H1 (cell line): ENCODE data around the gene CD248. TPM values are rescaled to one million over a fixed set of nuclear protein-coding genes. Genes with fewer than 3 reads are reported as not detected.

Experiments
- CTCF ChIA-PET: fragments of 300-600 bp; sonication (Branson Sonifier 250); formaldehyde crosslinking; loops from one replicate; lab custom pipeline; 2021; ENCODE audit not compliant: partially characterized antibody; lab: Charles Lee
- POLR2A ChIA-PET: fragments of 300-600 bp; sonication (Branson Sonifier 250); formaldehyde crosslinking; loops from one replicate; lab custom pipeline; 2021; ENCODE audit warnings: inconsistent platforms; ENCODE audit not compliant: partially characterized antibody; lab: Charles Lee
- DNase-seq, 2 experiments: peaks; one replicate each; pipeline versions ENCODE4 v3.0.0 to v3.0.0-alpha.2; 2010 to 2022; ENCODE audit warnings: low spot score in 2 of 2, low read depth in 1 of 2, mixed read lengths in 1 of 2
- FAIRE-seq: peaks from 2 replicates; lab custom pipeline; 2011; peaks lifted over from hg19 to GRCh38; lab: Jason Lieb, UNC
- H2AFZ ChIP-seq: 2 replicates; pipeline ENCODE4 v1.8.1; 2012; ENCODE audit warnings: low read length, inconsistent platforms
- H2AK5ac ChIP-seq: 2 replicates; pipeline ENCODE4 v1.6.1; 2013; ENCODE audit warnings: low read depth, low read length
- H2BK120ac ChIP-seq: replicated peaks from 2 replicates; pipeline ENCODE3; 2013; ENCODE audit warnings: low read depth, low read length, inconsistent platforms
- H2BK12ac ChIP-seq: 2 replicates; pipeline ENCODE4 v1.6.1; 2013; ENCODE audit warnings: low read depth, low read length
- H2BK15ac ChIP-seq: 2 replicates; pipeline ENCODE4 v1.6.1; 2013; ENCODE audit warnings: low read length
- H2BK20ac ChIP-seq: 2 replicates; pipeline ENCODE4 v1.6.1; 2013; ENCODE audit warnings: low read length
- H2BK5ac ChIP-seq: 2 replicates; pipeline ENCODE4 v1.6.1; 2013; ENCODE audit warnings: low read depth, low read length
- H3K14ac ChIP-seq: 2 replicates; pipeline ENCODE4 v1.6.1; 2013; ENCODE audit warnings: inconsistent platforms; ENCODE audit not compliant: insufficient read length
- H3K18ac ChIP-seq: 2 replicates; pipeline ENCODE4 v1.6.1; 2013; ENCODE audit warnings: low read length; ENCODE audit errors: extremely low read depth
- H3K23ac ChIP-seq: 2 replicates; pipeline ENCODE4 v1.6.1; 2013; ENCODE audit warnings: inconsistent platforms; ENCODE audit not compliant: insufficient read length
- H3K23me2 ChIP-seq: 2 replicates; pipeline ENCODE4 v1.6.1; 2013; ENCODE audit warnings: low read depth, low read length
- H3K27ac ChIP-seq: 2 replicates; pipeline ENCODE4 v1.6.1; 2011; ENCODE audit warnings: low read depth, low read length, inconsistent platforms
- H3K27me3 ChIP-seq, 4 experiments: replicated peaks in 1 of 4; 1 replicate in 1 of 4; 2 replicates in 3 of 4; pipeline versions ENCODE4 v1.6.1 to v1.8.1; 2011 to 2013; ENCODE audit warnings: low read length in 3 of 4, mild to moderate bottlenecking in 3 of 4, inconsistent platforms in 2 of 4, mixed read lengths in 2 of 4, moderate library complexity in 1 of 4; ENCODE audit not compliant: control insufficient read depth in 3 of 4, insufficient read depth in 3 of 4; ENCODE audit errors: extremely low read depth in 1 of 4
- H3K36me3 ChIP-seq, 4 experiments: 2 replicates each; pipeline versions ENCODE4 v1.6.1 to v1.8.1; 2011 to 2013; ENCODE audit warnings: mild to moderate bottlenecking in 4 of 4, low read length in 3 of 4, moderate library complexity in 2 of 4, control low read depth in 1 of 4, inconsistent platforms in 1 of 4; ENCODE audit not compliant: insufficient read depth in 4 of 4, control insufficient read depth in 2 of 4
- H3K4ac ChIP-seq: replicated peaks from 2 replicates; pipeline ENCODE3; 2013; ENCODE audit warnings: low read length, low read depth, mixed read lengths, inconsistent platforms; ENCODE audit not compliant: insufficient read length
- H3K4me1 ChIP-seq, 4 experiments: replicated peaks in 1 of 4; 1 replicate in 1 of 4; 2 replicates in 3 of 4; pipeline versions ENCODE4 v1.6.1 to v1.8.1; 2011 to 2013; ENCODE audit warnings: low read length in 3 of 4, inconsistent platforms in 2 of 4, mixed read lengths in 1 of 4; ENCODE audit not compliant: insufficient read depth in 4 of 4, control insufficient read depth in 3 of 4
- H3K4me2 ChIP-seq, 2 experiments: 2 replicates each; pipeline versions ENCODE4 v1.6.1 to v1.8.1; 2011 to 2013; ENCODE audit warnings: low read depth in 2 of 2, low read length in 2 of 2, control low read depth in 1 of 2, inconsistent platforms in 1 of 2, mild to moderate bottlenecking in 1 of 2; ENCODE audit not compliant: insufficient read depth in 1 of 2
- H3K4me3 ChIP-seq, 4 experiments: fragments of 200-600, 300-600 bp in 1 of 4; sonication (generic), shearing (Covaris generic), sonication (Bioruptor Twin) in 1 of 4; 2 replicates each; pipeline versions ENCODE4 v1.5.1 to v1.8.1; 2011 to 2016; ENCODE audit warnings: low read length in 4 of 4, low read depth in 3 of 4, control low read depth in 2 of 4, inconsistent platforms in 2 of 4, mild to moderate bottlenecking in 2 of 4, mixed read lengths in 1 of 4, moderate library complexity in 1 of 4; ENCODE audit not compliant: insufficient read depth in 2 of 4; ENCODE audit errors: extremely low read depth in 1 of 4
- H3K56ac ChIP-seq: replicated peaks from 2 replicates; pipeline ENCODE3; 2013; ENCODE audit warnings: low read depth, mild to moderate bottlenecking, mixed read lengths, low read length, inconsistent platforms; ENCODE audit not compliant: insufficient read length
- H3K79me1 ChIP-seq: 2 replicates; pipeline ENCODE4 v1.6.1; 2013; ENCODE audit warnings: low read depth, low read length, control low read depth
- H3K79me2 ChIP-seq, 2 experiments: 2 replicates each; pipeline versions ENCODE4 v1.6.1 to v1.8.1; 2012 to 2013; ENCODE audit warnings: low read length in 2 of 2, mild to moderate bottlenecking in 2 of 2, inconsistent platforms in 1 of 2; ENCODE audit not compliant: insufficient read depth in 2 of 2, control insufficient read depth in 1 of 2
- H3K9ac ChIP-seq, 4 experiments: replicated peaks in 1 of 4; 1 replicate in 1 of 4; 2 replicates in 3 of 4; pipeline versions ENCODE4 v1.6.1 to v1.8.1; 2011 to 2013; ENCODE audit warnings: low read depth in 3 of 4, low read length in 3 of 4, control low read depth in 2 of 4, mild to moderate bottlenecking in 2 of 4, moderate library complexity in 2 of 4, inconsistent platforms in 1 of 4; ENCODE audit errors: extremely low read depth in 1 of 4
- H3K9me3 ChIP-seq, 2 experiments: 2 replicates each; pipeline versions ENCODE4 v1.6.1 to v1.8.1; 2012 to 2013; ENCODE audit warnings: mild to moderate bottlenecking in 2 of 2, moderate library complexity in 2 of 2, control low read depth in 1 of 2, inconsistent platforms in 1 of 2, low read depth in 1 of 2, low read length in 1 of 2, mixed read lengths in 1 of 2; ENCODE audit not compliant: insufficient read depth in 2 of 2
- H4K20me1 ChIP-seq, 2 experiments: replicated peaks in 1 of 2; 2 replicates each; pipeline versions ENCODE3 to v1.8.1; 2011 to 2013; ENCODE audit warnings: inconsistent platforms in 2 of 2, low read length in 2 of 2, mild to moderate bottlenecking in 1 of 2; ENCODE audit not compliant: insufficient read depth in 2 of 2, control insufficient read depth in 1 of 2
- H4K5ac ChIP-seq: 2 replicates; pipeline ENCODE4 v1.6.1; 2013; ENCODE audit warnings: low read length, low read depth, mixed read lengths, inconsistent platforms; ENCODE audit not compliant: insufficient read length
- H4K8ac ChIP-seq: 2 replicates; pipeline ENCODE4 v1.8.0; 2013; ENCODE audit warnings: mild to moderate bottlenecking, moderate library complexity, low read length, inconsistent platforms; ENCODE audit not compliant: insufficient read depth; ENCODE audit errors: extremely low read depth
- H4K91ac ChIP-seq: replicated peaks from 2 replicates; pipeline ENCODE3; 2013; ENCODE audit warnings: low read length, mixed read lengths, inconsistent platforms; ENCODE audit not compliant: insufficient read length
- MAX ChIP-seq: IDR thresholded peaks from 2 replicates; pipeline ENCODE4 v1.6.1; 2012; ENCODE audit warnings: inconsistent platforms
- NRF1 ChIP-seq: IDR thresholded peaks from 2 replicates; pipeline ENCODE4 v1.6.1; 2011; ENCODE audit warnings: mild to moderate bottlenecking, low read depth, low read length, improper control_type of control experiment
- POLR2AphosphoS5 ChIP-seq: IDR thresholded peaks from 2 replicates; pipeline ENCODE4 v1.6.1; 2011; ENCODE audit warnings: low read depth, low read length
- RBBP5 ChIP-seq: IDR thresholded peaks from 2 replicates; pipeline ENCODE4 v1.7.1; 2012; ENCODE audit warnings: low read depth, mild to moderate bottlenecking, inconsistent platforms, low read length, moderate library complexity, borderline replicate concordance
- RNF2 ChIP-seq: fragments of 200-900, 300-1000 bp; sonication (generic); IDR thresholded peaks from 2 replicates; pipeline ENCODE4 v1.7.1; 2016; ENCODE audit warnings: borderline replicate concordance, low read depth, mild to moderate bottlenecking, antibody characterized with exemption, low read length; ENCODE audit not compliant: poor library complexity, severe bottlenecking; ENCODE audit errors: missing control alignments
- SIN3A ChIP-seq, 2 experiments: IDR thresholded peaks in 1 of 2; conservative IDR thresholded peaks in 1 of 2; 2 replicates each; pipeline ENCODE4 v1.6.1; 2011 to 2012; ENCODE audit warnings: low read length in 2 of 2, improper control_type of control experiment in 1 of 2, low read depth in 1 of 2, mild to moderate bottlenecking in 1 of 2
- TAF1 ChIP-seq: IDR thresholded peaks from 2 replicates; pipeline ENCODE4 v1.6.1; 2011; ENCODE audit warnings: mild to moderate bottlenecking, low read depth, low read length
- TBP ChIP-seq: IDR thresholded peaks from 2 replicates; pipeline ENCODE4 v1.6.1; 2011; ENCODE audit warnings: low read depth, low read length, improper control_type of control experiment
- YY1 ChIP-seq: IDR thresholded peaks from 2 replicates; pipeline ENCODE4 v1.6.1; 2011; ENCODE audit warnings: low read depth, mild to moderate bottlenecking, low read length
- WGBS, 2 experiments: shearing (Covaris generic) in 1 of 2; methylation state at CpG; one replicate each; pipeline versions ENCODE4 v1.1.6 to v1.1.7; 2013 to 2015; ENCODE audit warnings: low lambda C conversion rate in 2 of 2, mixed read lengths in 2 of 2, inconsistent platforms in 1 of 2, low coverage in 1 of 2, missing lambda C conversion rate in 1 of 2; ENCODE audit not compliant: insufficient replicate concordance in 2 of 2, insufficient coverage in 1 of 2, insufficient read length in 1 of 2; ENCODE audit errors: extremely low coverage in 1 of 2, missing lambda C conversion rate in 1 of 2; 5-methylcytosine and 5-hydroxymethylcytosine counted together
- polyA plus RNA-seq, 7 experiments: library from polyadenylated mRNA; depleted of rRNA in 3 of 7; stranded (reverse) in 5 of 7; unstranded in 2 of 7; fragments of >200 nt in 5 of 7; fragments of 200-250 nt in 2 of 7; gene quantifications; 1 replicate in 5 of 7; 2 replicates in 1 of 7; 4 replicates in 1 of 7; pipeline versions ENCODE4 v1.2.1 to v1.2.3, GENCODE V29; 2011 to 2013; ENCODE audit warnings: missing spikeins in 2 of 7, mixed read lengths in 2 of 7
- total RNA-seq: library from RNA; stranded (reverse); fragmentation: NEBNext Ultra II Directional; extraction: Animal tissue kit (Norgen Biotek cat#: 25700); gene quantifications from 2 replicates; pipeline ENCODE4 v1.2.1, GENCODE V29; 2021

Gene CD248
- total and polyA plus RNA-seq, 2 of the 8 experiments (the other 6 are each of a cell fraction or from before 2014, with no cell fraction given) = 2.7 to 3.9 TPM

- Histone ChIP-seq H3K23ac (no peak within 1 kb of the TSS), H2BK12ac (no peak within 1 kb of the TSS), H3K18ac (peak within 1 kb of the TSS; percentile 95), H4K20me1 (peaks cover 5 to 15% of the 10 kb centered on the region in 2 experiments), H2AK5ac (no peak within 1 kb of the TSS), H2AFZ (no peak within 1 kb of the TSS), H3K56ac (peak within 1 kb of the TSS; percentile 95), H2BK120ac (no peak within 1 kb of the TSS), H3K14ac (no peak within 1 kb of the TSS), H3K79me2 (peaks cover 0 to 13% of the 10 kb centered on the region in 2 experiments; a peak in 2 of 4 replicates), H3K4me2 (peak within 1 kb of the TSS; percentile 88 to 96), H4K8ac (peak within 1 kb of the TSS; percentile 97), H3K79me1 (peaks cover 6% of the 10 kb centered on the region; the same call in 1 of the 2 replicates), H3K4ac (no peak within 1 kb of the TSS), H3K23me2 (peaks cover 9% of the 10 kb centered on the region), H2BK20ac (no peak within 1 kb of the TSS), H3K4me3 (peak within 1 kb of the TSS; percentile 57 to 91 (median 82)), H3K4me1 (peaks cover 0 to 5% (median 3%) of the 10 kb centered on the region in 4 experiments; a peak in 5 of 7 replicates), H2BK5ac (peak within 1 kb of the TSS; percentile 98; the same call in 1 of the 2 replicates), H3K9ac (peak within 1 kb of the TSS; percentile 82 to 97 (median 93)), H3K27ac (peak within 1 kb of the TSS; percentile 92; the same call in 1 of the 2 replicates), H3K27me3 (no peaks in the 10 kb centered on the region), H3K9me3 (no peaks in the 10 kb centered on the region), H4K91ac (peak within 1 kb of the TSS; percentile 96), H2BK15ac (no peak within 1 kb of the TSS), H4K5ac (peak within 1 kb of the TSS; percentile 97), H3K36me3 (peaks cover 10 to 22% (median 16%) of the 10 kb centered on the region in 4 experiments)
- peak; percentile 99 to 100 for DNase-seq
- FAIRE-seq = peak; percentile 78
- CTCF ChIA-PET = interaction anchor here (0.8 to 6.6 kb wide), 13 partner anchors 9 to 380 kb away, joined by 3 to 48 read pairs (median 4); partner anchors contain the start of genes CNIH2, FIBP and YIF1A
- WGBS, 2 experiments = 1% methylated on average over 42 of the region's 64 CpGs; no CpG with 5 or more reads in 1 of the 2 experiments
- POLR2A ChIA-PET = interaction anchor here (0.6 to 9.0 kb wide), 13 partner anchors 12 to 353 kb away, joined by 3 to 125 read pairs (median 5); partner anchors contain the start of genes CNIH2, RIN1 and YIF1A
- TF ChIP-seq RBBP5 (0 out of 2 replicates have a peak, but pooled peaks have one; percentile 19), SIN3A (conservative IDR thresholded peaks at IDR 0.05 in 1 of 2, IDR thresholded peaks at IDR 0.05 in 1 of 2; ENCODE audit: low read depth in 1 of 2, low read length in 2 of 2) (0 out of 4 replicates have a peak, but pooled peaks of 1 of the 2 experiments have one; percentile 75), POLR2AphosphoS5 (peak; percentile 61), RNF2 (no peak), MAX (peak; percentile 24; the same call in 1 of the 2 replicates), NRF1 (peak; percentile 96), TBP (peak; percentile 10; the same call in 1 of the 2 replicates), YY1 (peak; percentile 95), TAF1 (peak; percentile 65)
Observed at GRCh38 chr11:66268244-66268951, 48.4 kb downstream of the CD248 start, which contains the start of gene RAB1B. RAB1B (plus strand) TSS chr11:66268639; CDS start chr11:66268680, 41 bp downstream.
